Measurements from ENCODE around the gene CTNNBIP1. TPM values are rescaled to one million over a fixed set of nuclear protein-coding genes. Genes with fewer than 3 reads are reported as not detected.
A peak's percentile ranks its signal among the peaks of the same experiment; 100 is the strongest.

CTNNBIP1 gene
- total and polyA plus RNA-seq, 9 of the 15 experiments (the other 6 are each of a cell fraction or from before 2014, with no cell fraction given): 0.65 to 29.2 (median 14.7) TPM

DNA sequence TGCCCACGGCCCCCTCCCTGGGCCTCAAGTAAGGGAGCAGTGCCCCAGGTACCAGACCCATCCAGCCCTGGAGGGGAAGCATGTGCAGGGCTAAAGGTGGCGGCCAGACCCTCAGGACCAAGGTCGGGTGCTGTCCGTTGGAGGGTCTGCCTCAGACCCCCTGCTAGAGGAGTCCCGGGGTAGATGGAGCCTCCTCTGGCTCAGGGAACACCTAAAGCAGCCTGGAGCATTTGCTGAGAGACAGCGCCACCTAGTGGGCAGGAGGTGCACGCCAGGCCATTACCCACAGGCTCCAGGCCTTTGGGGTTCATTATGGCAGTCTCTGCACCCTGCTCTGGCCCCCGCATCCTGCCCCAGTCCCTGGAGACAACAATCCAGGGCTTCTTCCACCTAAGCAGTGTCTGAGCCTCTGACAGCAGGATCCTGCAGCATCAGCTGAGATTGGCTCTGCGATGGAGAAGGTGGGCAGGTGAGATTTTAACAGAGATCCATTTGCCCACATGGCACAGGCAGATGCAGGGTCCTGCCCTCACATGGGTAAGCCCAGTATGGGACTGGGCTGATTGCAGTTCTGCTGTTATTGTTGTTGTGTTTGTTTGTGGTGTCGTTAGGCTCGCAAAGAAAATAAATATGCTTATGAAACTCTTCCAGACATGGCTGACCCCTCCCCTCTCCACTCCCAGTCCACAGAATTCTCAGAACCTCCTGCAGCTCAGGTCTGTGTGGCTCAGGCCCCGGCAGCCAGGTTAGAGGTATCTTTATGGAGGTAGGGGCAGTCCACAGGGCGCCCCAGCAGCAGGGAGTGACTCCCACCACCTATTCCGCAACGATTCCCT lies 42.4 kb downstream of the CTNNBIP1 start (continued):
- TF ChIP-seq, protein P1, sequence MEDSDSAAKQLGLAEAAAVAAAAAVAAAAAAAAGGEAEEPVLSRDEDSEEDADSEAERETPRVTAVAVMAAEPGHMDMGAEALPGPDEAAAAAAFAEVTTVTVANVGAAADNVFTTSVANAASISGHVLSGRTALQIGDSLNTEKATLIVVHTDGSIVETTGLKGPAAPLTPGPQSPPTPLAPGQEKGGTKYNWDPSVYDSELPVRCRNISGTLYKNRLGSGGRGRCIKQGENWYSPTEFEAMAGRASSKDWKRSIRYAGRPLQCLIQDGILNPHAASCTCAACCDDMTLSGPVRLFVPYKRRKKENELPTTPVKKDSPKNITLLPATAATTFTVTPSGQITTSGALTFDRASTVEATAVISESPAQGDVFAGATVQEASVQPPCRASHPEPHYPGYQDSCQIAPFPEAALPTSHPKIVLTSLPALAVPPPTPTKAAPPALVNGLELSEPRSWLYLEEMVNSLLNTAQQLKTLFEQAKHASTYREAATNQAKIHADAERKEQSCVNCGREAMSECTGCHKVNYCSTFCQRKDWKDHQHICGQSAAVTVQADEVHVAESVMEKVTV (CRISPR knock-in tag; IDR thresholded peaks at IDR 0.05): peak; percentile 94
- no peak for TF ChIP-seq CEBPG (CRISPR knock-in tag; IDR thresholded peaks at IDR 0.05)
- TF ChIP-seq CEBPG (tag; conservative IDR thresholded peaks at IDR 0.05 in 1 of 2, IDR thresholded peaks at IDR 0.05 in 1 of 2): no peak
- TF ChIP-seq, protein P2, sequence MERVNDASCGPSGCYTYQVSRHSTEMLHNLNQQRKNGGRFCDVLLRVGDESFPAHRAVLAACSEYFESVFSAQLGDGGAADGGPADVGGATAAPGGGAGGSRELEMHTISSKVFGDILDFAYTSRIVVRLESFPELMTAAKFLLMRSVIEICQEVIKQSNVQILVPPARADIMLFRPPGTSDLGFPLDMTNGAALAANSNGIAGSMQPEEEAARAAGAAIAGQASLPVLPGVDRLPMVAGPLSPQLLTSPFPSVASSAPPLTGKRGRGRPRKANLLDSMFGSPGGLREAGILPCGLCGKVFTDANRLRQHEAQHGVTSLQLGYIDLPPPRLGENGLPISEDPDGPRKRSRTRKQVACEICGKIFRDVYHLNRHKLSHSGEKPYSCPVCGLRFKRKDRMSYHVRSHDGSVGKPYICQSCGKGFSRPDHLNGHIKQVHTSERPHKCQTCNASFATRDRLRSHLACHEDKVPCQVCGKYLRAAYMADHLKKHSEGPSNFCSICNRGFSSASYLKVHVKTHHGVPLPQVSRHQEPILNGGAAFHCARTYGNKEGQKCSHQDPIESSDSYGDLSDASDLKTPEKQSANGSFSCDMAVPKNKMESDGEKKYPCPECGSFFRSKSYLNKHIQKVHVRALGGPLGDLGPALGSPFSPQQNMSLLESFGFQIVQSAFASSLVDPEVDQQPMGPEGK (CRISPR knock-in tag; IDR thresholded peaks at IDR 0.05; ENCODE audit: borderline replicate concordance): no peak
- no peak for TF ChIP-seq POLR3A (IDR thresholded peaks at IDR 0.05; ENCODE audit: borderline replicate concordance, extremely low read depth, insufficient read depth, insufficient read length)
- no peak for TF ChIP-seq ELF1 (tag; IDR thresholded peaks at IDR 0.05)
- TF ChIP-seq ELF4 (CRISPR knock-in tag; IDR thresholded peaks at IDR 0.05): no peak
- TF ChIP-seq ATF7 (IDR thresholded peaks at IDR 0.05): 0 out of 2 replicates have a peak, but pooled peaks have one; percentile 41
- TF ChIP-seq ZC3H11A (IDR thresholded peaks at IDR 0.05; ENCODE audit: low read depth, low read length): no peak
- TF ChIP-seq, protein P3, sequence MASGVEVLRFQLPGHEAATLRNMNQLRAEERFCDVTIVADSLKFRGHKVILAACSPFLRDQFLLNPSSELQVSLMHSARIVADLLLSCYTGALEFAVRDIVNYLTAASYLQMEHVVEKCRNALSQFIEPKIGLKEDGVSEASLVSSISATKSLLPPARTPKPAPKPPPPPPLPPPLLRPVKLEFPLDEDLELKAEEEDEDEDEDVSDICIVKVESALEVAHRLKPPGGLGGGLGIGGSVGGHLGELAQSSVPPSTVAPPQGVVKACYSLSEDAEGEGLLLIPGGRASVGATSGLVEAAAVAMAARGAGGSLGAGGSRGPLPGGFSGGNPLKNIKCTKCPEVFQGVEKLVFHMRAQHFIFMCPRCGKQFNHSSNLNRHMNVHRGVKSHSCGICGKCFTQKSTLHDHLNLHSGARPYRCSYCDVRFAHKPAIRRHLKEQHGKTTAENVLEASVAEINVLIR (CRISPR knock-in tag; IDR thresholded peaks at IDR 0.05): no peak
- TF ChIP-seq, protein P4, sequence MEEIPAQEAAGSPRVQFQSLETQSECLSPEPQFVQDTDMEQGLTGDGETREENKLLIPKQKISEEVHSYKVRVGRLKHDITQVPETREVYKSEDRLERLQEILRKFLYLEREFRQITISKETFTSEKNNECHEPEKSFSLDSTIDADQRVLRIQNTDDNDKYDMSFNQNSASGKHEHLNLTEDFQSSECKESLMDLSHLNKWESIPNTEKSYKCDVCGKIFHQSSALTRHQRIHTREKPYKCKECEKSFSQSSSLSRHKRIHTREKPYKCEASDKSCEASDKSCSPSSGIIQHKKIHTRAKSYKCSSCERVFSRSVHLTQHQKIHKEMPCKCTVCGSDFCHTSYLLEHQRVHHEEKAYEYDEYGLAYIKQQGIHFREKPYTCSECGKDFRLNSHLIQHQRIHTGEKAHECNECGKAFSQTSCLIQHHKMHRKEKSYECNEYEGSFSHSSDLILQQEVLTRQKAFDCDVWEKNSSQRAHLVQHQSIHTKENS (CRISPR knock-in tag; IDR thresholded peaks at IDR 0.05): no peak
- no peak for TF ChIP-seq NFIX (CRISPR knock-in tag; IDR thresholded peaks at IDR 0.05; ENCODE audit: low read depth)
- TF ChIP-seq SNRNP70 (optimal IDR thresholded peaks at IDR 0.05; ENCODE audit: low read depth, low read length): no peak
- no peak for TF ChIP-seq ZFPM2 (CRISPR knock-in tag; IDR thresholded peaks at IDR 0.05)
- 0 out of 2 replicates have a peak, but pooled peaks have one; percentile 18 for TF ChIP-seq KLF16 (IDR thresholded peaks at IDR 0.05)
- no peak for TF ChIP-seq MEF2D (tag; conservative IDR thresholded peaks at IDR 0.05; ENCODE audit: low read depth)
- TF ChIP-seq ZNF274 (IDR thresholded peaks at IDR 0.05; ENCODE audit: borderline replicate concordance, low read depth, low read length): no peak
- no peak for TF ChIP-seq HSF4 (CRISPR knock-in tag; IDR thresholded peaks at IDR 0.05; ENCODE audit: borderline replicate concordance)
- TF ChIP-seq ZKSCAN1 (IDR thresholded peaks at IDR 0.05; ENCODE audit: low read depth, low read length): no peak
- no peak for TF ChIP-seq ESRRB (CRISPR knock-in tag; IDR thresholded peaks at IDR 0.05; ENCODE audit: borderline replicate concordance)
